ENCODE data around the gene UCK2. TPM values are rescaled to one million over a fixed set of nuclear protein-coding genes. Genes with fewer than 3 reads are reported as not detected.

The UCK2 gene
- total and polyA plus RNA-seq, 9 of the 15 experiments (the other 6 are each of a cell fraction or from before 2014, with no cell fraction given): 71.6 to 145 (median 95.8) TPM

- TF ChIP-seq REST (IDR thresholded peaks at IDR 0.05; ENCODE audit: borderline replicate concordance) (no peak), REST (CRISPR knock-in tag; IDR thresholded peaks at IDR 0.05; ENCODE audit: low read depth) (no peak), ESRRA (IDR thresholded peaks at IDR 0.05; ENCODE audit: borderline replicate concordance, low read depth) (no peak), RBM25 (IDR thresholded peaks at IDR 0.05; ENCODE audit: low read depth, low read length, severe bottlenecking) (no peak), ZNF124 (CRISPR knock-in tag; IDR thresholded peaks at IDR 0.05) (no peak), CHCHD3 (CRISPR knock-in tag; IDR thresholded peaks at IDR 0.05) (no peak), ZNF184 (CRISPR knock-in tag; IDR thresholded peaks at IDR 0.05) (no peak), ERF (CRISPR knock-in tag; IDR thresholded peaks at IDR 0.05) (no peak), RBM17 (IDR thresholded peaks at IDR 0.05; ENCODE audit: borderline replicate concordance, low read depth, low read length) (no peak)
These were observed 35.9 kb downstream of the UCK2 start (continued) for GRCh38 chr1:165863346-165863745.

Measured in K562 (cell line).